ENCODE data around the gene HES6.

The HES6 gene

GRCh38 chr2:238288650-238289573 is 49.1 kb upstream of the HES6 start (continued):
- TF ChIP-seq ZFP41 (tag by site-specific recombination; IDR thresholded peaks at IDR 0.05; ENCODE audit: borderline replicate concordance) (no peak), ZNF335 (tag by site-specific recombination; conservative IDR thresholded peaks at IDR 0.05) (peak; percentile 65), ZNF2 (tag by site-specific recombination; IDR thresholded peaks at IDR 0.05) (no peak), ZNF791 (tag by site-specific recombination; IDR thresholded peaks at IDR 0.05) (no peak), ZNF670 (tag by site-specific recombination; IDR thresholded peaks at IDR 0.05; ENCODE audit: low read depth) (no peak), CTCF (tag by site-specific recombination; IDR thresholded peaks at IDR 0.05) (0 out of 2 replicates have a peak, but pooled peaks have one; percentile 19), ZNF660 (tag by site-specific recombination; IDR thresholded peaks at IDR 0.05) (peak; percentile 38; the same call in 1 of the 2 replicates), ZFP37 (tag by site-specific recombination; IDR thresholded peaks at IDR 0.05) (no peak), ZBTB6 (tag by site-specific recombination; IDR thresholded peaks at IDR 0.05) (peak; percentile 40; the same call in 1 of the 2 replicates), ZBTB17 (tag by site-specific recombination; IDR thresholded peaks at IDR 0.05) (peak; percentile 18; the same call in 1 of the 2 replicates), PRDM6 (tag by site-specific recombination; IDR thresholded peaks at IDR 0.05) (no peak), SALL2 (tag by site-specific recombination; IDR thresholded peaks at IDR 0.05; ENCODE audit: borderline replicate concordance) (no peak), ZNF132 (tag by site-specific recombination; IDR thresholded peaks at IDR 0.05; ENCODE audit: borderline replicate concordance) (no peak), TCF7L2 (IDR thresholded peaks at IDR 0.05; ENCODE audit: borderline replicate concordance, low read depth, low read length) (peak; percentile 75; the same call in 1 of the 2 replicates), ZNF248 (tag by site-specific recombination; IDR thresholded peaks at IDR 0.05) (no peak), REST (tag by site-specific recombination; IDR thresholded peaks at IDR 0.05) (no peak), ZNF629 (tag by site-specific recombination; IDR thresholded peaks at IDR 0.05) (peak; percentile 43), ZNF701 (tag by site-specific recombination; IDR thresholded peaks at IDR 0.05) (no peak), KLF16 (tag by site-specific recombination; IDR thresholded peaks at IDR 0.05) (peak; percentile 30; the same call in 1 of the 2 replicates), ZNF645 (tag by site-specific recombination; IDR thresholded peaks at IDR 0.05) (no peak), ZNF311 (tag by site-specific recombination; IDR thresholded peaks at IDR 0.05; ENCODE audit: borderline replicate concordance) (no peak), ZNF266 (tag by site-specific recombination; IDR thresholded peaks at IDR 0.05; ENCODE audit: low read depth) (no peak), ZSCAN18 (tag by site-specific recombination; IDR thresholded peaks at IDR 0.05) (no peak), ZNF239 (tag by site-specific recombination; IDR thresholded peaks at IDR 0.05) (no peak), ZNF184 (tag by site-specific recombination; IDR thresholded peaks at IDR 0.05) (no peak), SP3 (tag by site-specific recombination; IDR thresholded peaks at IDR 0.05) (peak; percentile 72), ZNF514 (tag by site-specific recombination; IDR thresholded peaks at IDR 0.05) (no peak), ZNF48 (tag by site-specific recombination; IDR thresholded peaks at IDR 0.05) (no peak)
